KMS-11 (cell line): ENCODE results near the gene KRT36.

ENCODE experiments used
- H2AFZ ChIP-seq: fragments of 200-600 bp; sonication (generic); 2 replicates; pipeline ENCODE4 v1.6.1; 2016; ENCODE audit warnings: antibody characterized with exemption, mixed run types, low read depth
- H3K27ac ChIP-seq: fragments of 200-600 bp; sonication (generic); 2 replicates; pipeline ENCODE4 v1.6.1; 2016; ENCODE audit warnings: mild to moderate bottlenecking, mixed run types
- H3K27me3 ChIP-seq: fragments of 200-600 bp; sonication (generic); 2 replicates; pipeline ENCODE4 v1.6.1; 2017; ENCODE audit warnings: mild to moderate bottlenecking, low read depth, mixed run types, moderate library complexity; ENCODE audit not compliant: insufficient read depth
- H3K36me3 ChIP-seq: fragments of 200-600 bp; sonication (generic); 2 replicates; pipeline ENCODE4 v1.6.1; 2017; ENCODE audit warnings: mild to moderate bottlenecking, mixed run types; ENCODE audit not compliant: insufficient read depth
- H3K4me1 ChIP-seq: fragments of 200-600 bp; sonication (generic); 2 replicates; pipeline ENCODE4 v1.6.1; 2016; ENCODE audit warnings: mild to moderate bottlenecking, low read depth, mixed run types; ENCODE audit not compliant: poor library complexity, severe bottlenecking
- H3K4me2 ChIP-seq: fragments of 200-600 bp; sonication (generic); 2 replicates; pipeline ENCODE4 v1.7.0; 2016; ENCODE audit warnings: mild to moderate bottlenecking, mixed run types
- H3K4me3 ChIP-seq: fragments of 200-600 bp; sonication (generic); IDR thresholded peaks from 2 replicates; pipeline ENCODE4 v1.6.1; 2017; ENCODE audit warnings: low read depth, low read length, mixed read lengths; ENCODE audit not compliant: insufficient read depth
- H3K79me2 ChIP-seq: fragments of 200-600 bp; sonication (generic); 2 replicates; pipeline ENCODE4 v1.6.1; 2016; ENCODE audit warnings: low read depth, mixed run types; ENCODE audit not compliant: insufficient read depth
- H3K9ac ChIP-seq: fragments of 200-600 bp; sonication (generic); 2 replicates; pipeline ENCODE4 v1.6.1; 2016; ENCODE audit warnings: mild to moderate bottlenecking, mixed run types
- H4K20me1 ChIP-seq: fragments of 200-600 bp; sonication (generic); 2 replicates; pipeline ENCODE4 v1.6.1; 2016; ENCODE audit warnings: mild to moderate bottlenecking, mixed run types; ENCODE audit not compliant: insufficient read depth
- CTCF ChIP-seq: fragments of 200-600 bp; sonication (generic); conservative IDR thresholded peaks from 2 replicates; pipeline ENCODE4 v1.6.1; 2017; ENCODE audit warnings: low read depth, mild to moderate bottlenecking, antibody characterized with exemption, low read length, moderate library complexity, mixed read lengths

The KRT36 gene

DNA sequence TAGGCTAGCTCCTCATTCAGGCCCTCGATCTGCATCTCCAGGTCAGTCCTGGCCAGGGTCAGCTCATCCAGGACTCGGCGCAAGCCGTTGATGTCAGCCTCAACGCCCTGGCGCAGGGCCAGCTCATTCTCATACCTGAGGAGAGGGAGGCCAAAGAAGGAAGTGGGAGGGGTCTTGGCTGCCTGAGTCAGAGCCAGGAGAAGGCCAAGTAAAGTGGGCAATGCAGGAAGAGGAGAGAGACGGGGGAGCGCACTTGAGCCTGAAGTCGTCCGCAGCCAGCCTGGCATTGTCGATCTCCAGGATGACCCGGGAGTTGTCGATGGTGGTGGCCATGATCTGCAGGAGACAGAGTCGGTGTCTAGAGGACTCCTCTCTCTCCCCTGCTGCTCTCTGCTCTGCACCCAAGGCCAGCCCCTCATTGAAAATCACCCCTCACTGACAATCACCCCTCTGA, 27.1 kb upstream of the KRT36 start:
- H3K36me3 ChIP-seq = no peaks in the 10 kb centered on the region
- H3K4me1 ChIP-seq = no peaks in the 10 kb centered on the region
- no peaks in the 10 kb centered on the region for H4K20me1 ChIP-seq
- no peak overlapping the region for H3K4me2 ChIP-seq
- no peaks in the 10 kb centered on the region for H3K79me2 ChIP-seq
- H2AFZ ChIP-seq = no peak overlapping the region
- no peak overlapping the region for H3K27ac ChIP-seq
- no peak for TF ChIP-seq CTCF
- H3K9ac ChIP-seq = no peak overlapping the region
- H3K4me3 ChIP-seq = no peak overlapping the region
- H3K27me3 ChIP-seq = no peaks in the 10 kb centered on the region

GRCh38 chr17:41516147-41516829, 26.6 kb upstream of the KRT36 start:
- Histone ChIP-seq H4K20me1 (no peaks in the 10 kb centered on the region), H3K4me3 (no peak overlapping the region), H3K27me3 (no peaks in the 10 kb centered on the region), H3K4me1 (no peaks in the 10 kb centered on the region), H3K36me3 (no peaks in the 10 kb centered on the region), H3K79me2 (no peaks in the 10 kb centered on the region), H2AFZ (no peak overlapping the region), H3K4me2 (no peak overlapping the region), H3K27ac (no peak overlapping the region), H3K9ac (no peak overlapping the region)
- no peak for TF ChIP-seq CTCF

DNA sequence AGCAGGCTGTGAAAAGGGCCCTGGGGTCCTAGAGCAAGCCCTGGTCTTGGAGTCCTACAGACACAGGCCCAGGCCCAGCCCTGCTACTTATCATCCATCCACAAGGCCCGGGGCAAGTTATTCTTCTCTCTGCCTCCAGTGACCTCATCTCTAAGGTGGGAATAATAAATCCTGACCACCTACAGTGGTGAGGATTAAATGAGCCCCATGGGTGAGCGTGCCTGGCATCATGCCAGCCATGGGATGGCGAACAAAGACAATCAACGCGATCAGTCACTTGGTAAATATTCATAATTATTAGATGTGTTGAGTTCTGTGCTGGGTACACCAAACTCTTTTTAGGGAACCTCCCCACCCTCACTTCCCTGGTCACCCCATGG, 23.4 kb upstream of the KRT36 start:
- Histone ChIP-seq H2AFZ (no peak overlapping the region), H3K36me3 (no peaks in the 10 kb centered on the region), H3K4me3 (no peak overlapping the region), H3K27me3 (no peaks in the 10 kb centered on the region), H3K4me2 (no peak overlapping the region), H3K9ac (no peak overlapping the region), H3K4me1 (no peaks in the 10 kb centered on the region), H3K79me2 (no peaks in the 10 kb centered on the region), H4K20me1 (no peaks in the 10 kb centered on the region), H3K27ac (no peak overlapping the region)
- no peak for TF ChIP-seq CTCF

DNA sequence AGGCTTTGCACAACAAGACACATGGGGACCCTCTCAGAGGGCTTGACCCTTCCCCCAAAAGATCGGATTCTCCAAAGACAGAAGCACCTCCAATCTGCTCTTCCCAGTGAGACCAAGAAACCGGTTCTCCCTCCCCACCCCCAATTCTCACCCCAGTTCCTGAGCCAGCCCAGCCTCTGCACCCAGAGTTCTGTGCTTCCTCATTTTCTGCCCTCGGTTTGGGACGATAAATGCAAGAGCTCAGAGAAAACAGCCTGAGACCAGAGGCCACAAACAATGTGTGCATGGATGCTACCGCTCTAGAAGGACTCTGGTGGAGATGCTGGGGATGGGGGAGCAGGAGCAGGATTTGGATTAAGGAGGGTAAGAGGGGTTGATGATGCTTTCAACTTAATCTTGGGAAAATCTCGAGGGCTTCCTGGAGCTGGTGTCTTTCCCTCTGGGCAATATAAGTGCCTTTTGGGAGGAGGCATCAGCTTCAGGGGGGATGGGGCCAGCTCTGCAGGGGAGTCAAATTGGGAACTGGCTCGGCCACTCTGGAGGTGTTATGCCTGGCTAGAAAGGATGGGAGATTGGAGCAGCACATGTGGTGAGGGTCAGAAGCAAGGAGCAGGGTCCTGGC, 22.9 kb upstream of the KRT36 start:
- Histone ChIP-seq H3K27ac (no peak overlapping the region), H3K36me3 (no peaks in the 10 kb centered on the region), H3K79me2 (no peaks in the 10 kb centered on the region), H3K9ac (no peak overlapping the region), H3K27me3 (no peaks in the 10 kb centered on the region), H3K4me1 (no peaks in the 10 kb centered on the region), H3K4me2 (no peak overlapping the region), H4K20me1 (no peaks in the 10 kb centered on the region), H2AFZ (no peak overlapping the region), H3K4me3 (no peak overlapping the region)
- TF ChIP-seq CTCF = no peak
